Tibial nerve (tissue), 4 donors: ENCODE measurements around the gene OXCT1.

Experiments
- CTCF ChIP-seq, 5 experiments: fragments of 200-600 bp in 3 of 5; fragments of 450-650 bp in 2 of 5; sonication (generic) in 3 of 5; IDR thresholded peaks; one replicate each; pipeline ENCODE4 v1.5.1; 2016 to 2019; ENCODE audit warnings: antibody characterized with exemption in 5 of 5, mild to moderate bottlenecking in 3 of 5, moderate library complexity in 2 of 5
- EP300 ChIP-seq, 2 donors: sonication (generic); formaldehyde crosslinking; IDR thresholded peaks; one replicate each; pipeline ENCODE4 v1.6.1; 2017; ENCODE audit warnings: antibody characterized with exemption in 2 of 2, mild to moderate bottlenecking in 1 of 2

- TF ChIP-seq CTCF (IDR thresholded peaks at IDR 0.05) (no peak), EP300 (IDR thresholded peaks at IDR 0.05) (no peak)
These were observed 99.4 kb downstream of the OXCT1 start for GRCh38 chr5:41770799-41771198.
